HL-60 (cell line): ENCODE data around the gene ARIH1.

Experiments
- GABPA ChIP-seq: IDR thresholded peaks from 2 replicates; pipeline ENCODE4 v1.6.1; 2012; ENCODE audit warnings: low read depth
- POLR2AphosphoS5 ChIP-seq: IDR thresholded peaks from 2 replicates; pipeline ENCODE4 v1.6.1; 2012; ENCODE audit warnings: low read depth
- SPI1 ChIP-seq: IDR thresholded peaks from 2 replicates; pipeline ENCODE4 v1.6.1; 2012; ENCODE audit warnings: low read depth, mild to moderate bottlenecking, borderline replicate concordance
- TF ChIP-seq, protein P1 (sequence below): IDR thresholded peaks from one replicate; pipeline ENCODE4 v1.5.1; 2011; ENCODE audit warnings: low read length, control low read depth, inconsistent platforms; ENCODE audit not compliant: insufficient read depth
- TF ChIP-seq, protein P2 (sequence below): IDR thresholded peaks from 2 replicates; pipeline ENCODE4 v1.6.1; 2012; ENCODE audit warnings: low read depth; ENCODE audit not compliant: insufficient replicate concordance

- TF ChIP-seq, protein P1, sequence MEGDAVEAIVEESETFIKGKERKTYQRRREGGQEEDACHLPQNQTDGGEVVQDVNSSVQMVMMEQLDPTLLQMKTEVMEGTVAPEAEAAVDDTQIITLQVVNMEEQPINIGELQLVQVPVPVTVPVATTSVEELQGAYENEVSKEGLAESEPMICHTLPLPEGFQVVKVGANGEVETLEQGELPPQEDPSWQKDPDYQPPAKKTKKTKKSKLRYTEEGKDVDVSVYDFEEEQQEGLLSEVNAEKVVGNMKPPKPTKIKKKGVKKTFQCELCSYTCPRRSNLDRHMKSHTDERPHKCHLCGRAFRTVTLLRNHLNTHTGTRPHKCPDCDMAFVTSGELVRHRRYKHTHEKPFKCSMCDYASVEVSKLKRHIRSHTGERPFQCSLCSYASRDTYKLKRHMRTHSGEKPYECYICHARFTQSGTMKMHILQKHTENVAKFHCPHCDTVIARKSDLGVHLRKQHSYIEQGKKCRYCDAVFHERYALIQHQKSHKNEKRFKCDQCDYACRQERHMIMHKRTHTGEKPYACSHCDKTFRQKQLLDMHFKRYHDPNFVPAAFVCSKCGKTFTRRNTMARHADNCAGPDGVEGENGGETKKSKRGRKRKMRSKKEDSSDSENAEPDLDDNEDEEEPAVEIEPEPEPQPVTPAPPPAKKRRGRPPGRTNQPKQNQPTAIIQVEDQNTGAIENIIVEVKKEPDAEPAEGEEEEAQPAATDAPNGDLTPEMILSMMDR, result no peak
- TF ChIP-seq POLR2AphosphoS5 (no peak), GABPA (no peak), SPI1 (no peak)
- TF ChIP-seq, protein P2, sequence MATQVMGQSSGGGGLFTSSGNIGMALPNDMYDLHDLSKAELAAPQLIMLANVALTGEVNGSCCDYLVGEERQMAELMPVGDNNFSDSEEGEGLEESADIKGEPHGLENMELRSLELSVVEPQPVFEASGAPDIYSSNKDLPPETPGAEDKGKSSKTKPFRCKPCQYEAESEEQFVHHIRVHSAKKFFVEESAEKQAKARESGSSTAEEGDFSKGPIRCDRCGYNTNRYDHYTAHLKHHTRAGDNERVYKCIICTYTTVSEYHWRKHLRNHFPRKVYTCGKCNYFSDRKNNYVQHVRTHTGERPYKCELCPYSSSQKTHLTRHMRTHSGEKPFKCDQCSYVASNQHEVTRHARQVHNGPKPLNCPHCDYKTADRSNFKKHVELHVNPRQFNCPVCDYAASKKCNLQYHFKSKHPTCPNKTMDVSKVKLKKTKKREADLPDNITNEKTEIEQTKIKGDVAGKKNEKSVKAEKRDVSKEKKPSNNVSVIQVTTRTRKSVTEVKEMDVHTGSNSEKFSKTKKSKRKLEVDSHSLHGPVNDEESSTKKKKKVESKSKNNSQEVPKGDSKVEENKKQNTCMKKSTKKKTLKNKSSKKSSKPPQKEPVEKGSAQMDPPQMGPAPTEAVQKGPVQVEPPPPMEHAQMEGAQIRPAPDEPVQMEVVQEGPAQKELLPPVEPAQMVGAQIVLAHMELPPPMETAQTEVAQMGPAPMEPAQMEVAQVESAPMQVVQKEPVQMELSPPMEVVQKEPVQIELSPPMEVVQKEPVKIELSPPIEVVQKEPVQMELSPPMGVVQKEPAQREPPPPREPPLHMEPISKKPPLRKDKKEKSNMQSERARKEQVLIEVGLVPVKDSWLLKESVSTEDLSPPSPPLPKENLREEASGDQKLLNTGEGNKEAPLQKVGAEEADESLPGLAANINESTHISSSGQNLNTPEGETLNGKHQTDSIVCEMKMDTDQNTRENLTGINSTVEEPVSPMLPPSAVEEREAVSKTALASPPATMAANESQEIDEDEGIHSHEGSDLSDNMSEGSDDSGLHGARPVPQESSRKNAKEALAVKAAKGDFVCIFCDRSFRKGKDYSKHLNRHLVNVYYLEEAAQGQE, result no peak
Observed at GRCh38 chr15:72570059-72570458, 95.9 kb downstream of the ARIH1 start.
